Activated effector memory CD4-positive, alpha-beta T cell treated with anti-CD3 and anti-CD28 coated beads, Interleukin-2, amount 50 U/mL, for 16 hours (primary cell): ENCODE measurements around the gene KRTAP10-9.

Experiments used
- DNase-seq: peaks from one replicate; pipeline ENCODE4 v3.0.0-alpha.2; 2020

The KRTAP10-9 gene

GRCh38 chr21:44667612-44668011 lies 40.7 kb downstream of the KRTAP10-9 start:
- DNase-seq, result no peak

- DNase-seq, result peak; percentile 38
Observed at GRCh38 chr21:44670642-44671432, 43.9 kb downstream of the KRTAP10-9 start.

- DNase-seq, result no peak
Observed at GRCh38 chr21:44671911-44672310, 45.0 kb downstream of the KRTAP10-9 start.

- DNase-seq, result peak; percentile 13
Observed at GRCh38 chr21:44677881-44678280, 51.0 kb downstream of the KRTAP10-9 start.
